D721Med (cell line): ENCODE measurements around the gene SHC3.

Experiments
- DNase-seq: peaks from one replicate; pipeline ENCODE4 v3.0.0; 2011; ENCODE audit warnings: low spot score; ENCODE audit not compliant: insufficient read length
- FAIRE-seq: peaks from 2 replicates; lab custom pipeline; 2011; peaks lifted over from hg19 to GRCh38; lab: Jason Lieb, UNC
- CTCF ChIP-seq: IDR thresholded peaks from 2 replicates; pipeline ENCODE4 v1.5.1; 2012; ENCODE audit warnings: mild to moderate bottlenecking, control low read depth; ENCODE audit not compliant: insufficient read depth; ENCODE audit errors: missing control alignments

Gene SHC3

GRCh38 chr9:89095761-89096528 lies 82.7 kb downstream of the SHC3 start:
- FAIRE-seq (no peak), DNase-seq (no peak)
- TF ChIP-seq CTCF = no peak

DNA sequence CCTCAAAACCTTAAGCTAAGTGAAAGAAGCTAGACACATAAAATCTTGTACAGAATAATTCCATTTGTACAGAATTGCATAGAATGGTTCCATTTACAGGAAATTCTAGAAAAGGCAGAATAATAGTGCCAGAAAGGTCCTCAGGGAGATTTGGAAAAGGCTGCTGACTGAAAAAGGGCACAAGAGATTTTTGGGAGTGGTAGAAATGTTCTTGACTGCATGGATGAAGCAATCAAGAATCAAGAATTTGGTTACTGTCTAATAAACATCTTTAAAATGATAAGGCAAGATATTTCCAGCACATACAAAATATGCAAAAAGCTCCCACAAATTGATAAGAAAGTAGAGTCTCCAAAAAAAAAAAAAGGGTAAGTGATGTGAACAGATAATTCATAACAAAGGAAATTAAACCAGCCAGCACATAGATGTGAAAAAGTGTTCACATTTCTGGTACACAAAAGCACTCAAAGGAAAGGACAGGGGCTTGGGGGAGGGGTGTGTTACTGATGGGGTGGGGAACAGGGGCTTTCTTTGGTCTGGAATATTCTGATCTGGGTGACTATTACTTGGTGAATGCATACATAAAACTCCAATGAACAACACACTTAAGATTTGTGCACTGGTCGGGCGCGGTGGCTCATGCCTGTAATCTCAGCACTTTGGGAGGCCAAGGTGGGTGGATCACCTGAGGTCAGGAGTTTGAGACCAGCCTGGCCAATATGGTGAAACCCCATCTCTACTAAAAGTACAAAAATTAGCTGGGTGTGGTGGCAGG lies 85.2 kb downstream of the SHC3 start:
- TF ChIP-seq CTCF = no peak
- FAIRE-seq (no peak), DNase-seq (no peak)

DNA sequence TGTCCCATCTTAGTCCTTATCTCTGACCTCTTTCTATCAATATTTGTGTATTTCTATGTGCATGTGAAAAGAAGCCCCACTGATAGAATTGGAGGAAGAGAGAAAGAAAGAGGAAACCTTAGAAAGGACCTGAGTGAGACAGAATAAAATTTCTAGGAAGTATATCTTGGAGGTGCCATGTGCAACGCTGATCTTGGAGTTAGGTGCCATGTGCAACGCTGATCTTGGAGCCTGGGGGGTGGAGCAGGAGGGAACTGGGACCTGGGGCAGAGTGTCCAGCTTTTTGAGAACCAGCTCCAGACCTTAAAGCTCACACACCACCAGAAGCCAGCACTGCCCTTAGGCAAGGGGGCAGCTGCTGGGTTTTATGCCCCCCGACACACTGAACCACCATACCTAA lies 89.4 kb downstream of the SHC3 start:
- DNase-seq (no peak), FAIRE-seq (no peak)
- TF ChIP-seq CTCF = no peak

GRCh38 chr9:89083626-89084025 lies 95.0 kb downstream of the SHC3 start:
- DNase-seq = no peak
- no peak for TF ChIP-seq CTCF
- FAIRE-seq = no peak

- FAIRE-seq (no peak), DNase-seq (no peak)
- no peak for TF ChIP-seq CTCF
Observed at GRCh38 chr9:89080193-89080592, 98.4 kb downstream of the SHC3 start.

DNA sequence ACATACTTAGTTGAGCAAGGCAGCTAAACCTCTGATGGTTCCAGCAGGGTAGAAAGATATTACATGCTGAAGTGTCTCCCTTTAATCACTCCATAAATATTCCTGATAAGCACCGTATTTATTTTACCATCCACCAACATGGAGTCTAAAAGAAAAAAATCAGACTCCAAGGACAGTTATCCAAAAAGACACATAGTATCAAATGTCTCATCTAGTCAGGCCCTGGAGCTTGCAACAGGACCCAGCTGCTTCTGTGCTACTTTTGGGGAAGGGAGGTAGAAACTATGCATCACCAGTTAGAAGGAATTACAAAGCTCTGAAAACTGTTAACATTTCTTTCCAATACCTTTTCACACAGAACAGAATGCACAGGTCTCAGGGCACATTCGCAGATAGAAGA lies 99.2 kb downstream of the SHC3 start:
- DNase-seq (no peak), FAIRE-seq (no peak)
- TF ChIP-seq CTCF = no peak

GRCh38 chr9:89078860-89079259 lies 99.8 kb downstream of the SHC3 start:
- FAIRE-seq (no peak), DNase-seq (no peak)
- TF ChIP-seq CTCF = no peak
